ENCODE results near the gene MMP15. TPM values are rescaled to one million over a fixed set of nuclear protein-coding genes. Genes with fewer than 3 reads are reported as not detected.

Gene MMP15
- total and polyA plus RNA-seq, 12 donors: 24.4 to 88.4 (median 58.1) TPM

- WGBS, 2 donors: 9 to 15% methylated on average over 57 of the region's 57 CpGs
- Histone ChIP-seq H3K27ac (peak overlapping the region in 9 of 10 donors; percentile 72 to 99 (median 95)), H3K36me3 (peaks cover 0 to 6% (median 0%) of the 10 kb centered on the region in 9 donors), H3K4me1 (peaks cover 31 to 90% (median 72%) of the 10 kb centered on the region in 9 donors), H3K4me3 (peak overlapping the region; percentile 60 to 95 (median 89)), H3K9me3 (no peaks in the 10 kb centered on the region), H3K27me3 (peaks cover 0 to 43% (median 0%) of the 10 kb centered on the region in 7 donors)
- ATAC-seq (peak in 1 of 8 donors; percentile 3), DNase-seq (peak in 1 of 2 donors; percentile 52)
- intact Hi-C loops (cut with DNase I): loop anchor here in 7 of 10 donors (5.0 to 10.0 kb wide), 4 partner anchors 103 to 173 kb away; partner anchors contain the start of genes CSNK2A2 (in 5 of the 7) and CFAP20 (in 1 of the 7)
- TF ChIP-seq CTCF (IDR thresholded peaks at IDR 0.05): no peak
Observed at GRCh38 chr16:58024486-58025350, 836 bp upstream of the MMP15 start.

GRCh38 chr16:58026139-58026704, 668 bp downstream of the MMP15 start:
- Histone ChIP-seq H3K4me3 (peak overlapping the region; percentile 60 to 95 (median 89)), H3K4me1 (peaks cover 39 to 93% (median 82%) of the 10 kb centered on the region in 9 donors), H3K27me3 (peaks cover 0 to 43% (median 0%) of the 10 kb centered on the region in 7 donors), H3K36me3 (peaks cover 0 to 6% (median 0%) of the 10 kb centered on the region in 9 donors), H3K9me3 (no peaks in the 10 kb centered on the region), H3K27ac (peak overlapping the region; percentile 72 to 99 (median 94))
- TF ChIP-seq CTCF (IDR thresholded peaks at IDR 0.05): peak in 3 of 9 donors; percentile 4 to 14 (median 4)
- intact Hi-C loops (cut with DNase I): loop anchor here in 6 of 10 donors (2.0 to 10.0 kb wide), 4 partner anchors 55 to 169 kb away; partner anchors contain the start of genes CSNK2A2 (in 4 of the 6) and CFAP20 (in 1 of the 6)
- ATAC-seq (peak; percentile 21 to 50 (median 37)), DNase-seq (peak in 1 of 2 donors; percentile 73)
- WGBS, 2 donors: 0 to 1% methylated on average over 65 of the region's 65 CpGs

- Histone ChIP-seq H3K4me3 (peak overlapping the region; percentile 60 to 95 (median 89)), H3K9me3 (no peaks in the 10 kb centered on the region), H3K36me3 (peaks cover 0 to 6% (median 0%) of the 10 kb centered on the region in 9 donors), H3K27me3 (peaks cover 0 to 43% (median 0%) of the 10 kb centered on the region in 7 donors), H3K27ac (peak overlapping the region; percentile 72 to 99 (median 94)), H3K4me1 (peaks cover 39 to 93% (median 83%) of the 10 kb centered on the region in 9 donors)
- TF ChIP-seq CTCF (IDR thresholded peaks at IDR 0.05): no peak
- intact Hi-C loops (cut with DNase I): loop anchor here in 6 of 10 donors (2.0 to 10.0 kb wide), 4 partner anchors 54 to 168 kb away; partner anchors contain the start of genes CSNK2A2 (in 4 of the 6) and CFAP20 (in 1 of the 6)
- 1% methylated on average over 38 of the region's 38 CpGs for WGBS, 2 donors
- ATAC-seq (peak in 7 of 8 donors; percentile 1 to 29 (median 13)), DNase-seq (peak in 1 of 2 donors; percentile 42)
Observed at GRCh38 chr16:58026705-58027160, 1.2 kb downstream of the MMP15 start.
